Measurements from ENCODE around the gene FHOD3.

- no peak for TF ChIP-seq EZH2 (IDR thresholded peaks at IDR 0.05; ENCODE audit: borderline replicate concordance, insufficient read depth, low read depth, low read length, poor library complexity, severe bottlenecking)
- TF ChIP-seq, protein P1, sequence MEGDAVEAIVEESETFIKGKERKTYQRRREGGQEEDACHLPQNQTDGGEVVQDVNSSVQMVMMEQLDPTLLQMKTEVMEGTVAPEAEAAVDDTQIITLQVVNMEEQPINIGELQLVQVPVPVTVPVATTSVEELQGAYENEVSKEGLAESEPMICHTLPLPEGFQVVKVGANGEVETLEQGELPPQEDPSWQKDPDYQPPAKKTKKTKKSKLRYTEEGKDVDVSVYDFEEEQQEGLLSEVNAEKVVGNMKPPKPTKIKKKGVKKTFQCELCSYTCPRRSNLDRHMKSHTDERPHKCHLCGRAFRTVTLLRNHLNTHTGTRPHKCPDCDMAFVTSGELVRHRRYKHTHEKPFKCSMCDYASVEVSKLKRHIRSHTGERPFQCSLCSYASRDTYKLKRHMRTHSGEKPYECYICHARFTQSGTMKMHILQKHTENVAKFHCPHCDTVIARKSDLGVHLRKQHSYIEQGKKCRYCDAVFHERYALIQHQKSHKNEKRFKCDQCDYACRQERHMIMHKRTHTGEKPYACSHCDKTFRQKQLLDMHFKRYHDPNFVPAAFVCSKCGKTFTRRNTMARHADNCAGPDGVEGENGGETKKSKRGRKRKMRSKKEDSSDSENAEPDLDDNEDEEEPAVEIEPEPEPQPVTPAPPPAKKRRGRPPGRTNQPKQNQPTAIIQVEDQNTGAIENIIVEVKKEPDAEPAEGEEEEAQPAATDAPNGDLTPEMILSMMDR (IDR thresholded peaks at IDR 0.05), result no peak
Observed at GRCh38 chr18:36620788-36621187, 323.3 kb downstream of the FHOD3 start.

All from B cell (primary cell).